ENCODE data around the gene TRIL.

DNA sequence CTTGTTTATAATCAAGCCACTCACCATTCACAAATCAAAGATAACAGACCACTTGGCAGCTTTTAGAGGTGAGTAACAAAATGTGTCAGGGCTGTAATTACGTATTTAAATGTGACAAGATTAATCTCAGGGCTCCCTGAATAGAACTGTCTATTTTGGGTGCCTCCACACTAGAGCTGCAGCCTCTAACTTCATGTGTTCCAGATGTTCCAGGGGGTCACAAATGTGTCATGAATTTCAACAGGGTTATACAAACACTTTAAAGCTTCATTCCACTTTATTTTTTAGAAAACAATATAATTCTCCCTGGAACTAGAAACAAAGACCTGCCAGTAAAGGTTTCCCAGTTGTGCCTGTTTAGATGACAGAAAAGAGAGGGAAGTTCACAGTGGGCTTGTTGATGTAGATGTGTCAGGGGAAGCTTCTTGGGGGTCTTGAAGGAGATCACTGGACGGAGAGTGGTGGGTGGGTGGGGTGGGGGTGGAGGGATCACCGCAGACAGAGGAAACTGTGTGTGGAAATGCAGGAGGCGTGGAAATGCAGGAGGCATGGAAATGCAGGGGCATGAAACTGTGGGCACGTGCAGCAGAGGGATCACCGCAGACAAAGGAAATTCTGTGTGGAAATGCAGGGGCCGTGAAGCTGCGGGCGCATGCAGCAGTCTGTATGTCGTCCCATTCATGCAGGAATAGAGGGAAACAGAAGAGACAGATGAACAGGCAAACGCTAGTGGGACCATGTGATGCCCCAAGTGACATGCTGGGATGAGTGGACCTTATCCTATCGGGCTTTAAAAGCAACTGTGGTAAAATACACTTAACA lies 42.0 kb upstream of the TRIL start:
- TF ChIP-seq, protein P1, sequence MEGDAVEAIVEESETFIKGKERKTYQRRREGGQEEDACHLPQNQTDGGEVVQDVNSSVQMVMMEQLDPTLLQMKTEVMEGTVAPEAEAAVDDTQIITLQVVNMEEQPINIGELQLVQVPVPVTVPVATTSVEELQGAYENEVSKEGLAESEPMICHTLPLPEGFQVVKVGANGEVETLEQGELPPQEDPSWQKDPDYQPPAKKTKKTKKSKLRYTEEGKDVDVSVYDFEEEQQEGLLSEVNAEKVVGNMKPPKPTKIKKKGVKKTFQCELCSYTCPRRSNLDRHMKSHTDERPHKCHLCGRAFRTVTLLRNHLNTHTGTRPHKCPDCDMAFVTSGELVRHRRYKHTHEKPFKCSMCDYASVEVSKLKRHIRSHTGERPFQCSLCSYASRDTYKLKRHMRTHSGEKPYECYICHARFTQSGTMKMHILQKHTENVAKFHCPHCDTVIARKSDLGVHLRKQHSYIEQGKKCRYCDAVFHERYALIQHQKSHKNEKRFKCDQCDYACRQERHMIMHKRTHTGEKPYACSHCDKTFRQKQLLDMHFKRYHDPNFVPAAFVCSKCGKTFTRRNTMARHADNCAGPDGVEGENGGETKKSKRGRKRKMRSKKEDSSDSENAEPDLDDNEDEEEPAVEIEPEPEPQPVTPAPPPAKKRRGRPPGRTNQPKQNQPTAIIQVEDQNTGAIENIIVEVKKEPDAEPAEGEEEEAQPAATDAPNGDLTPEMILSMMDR (IDR thresholded peaks at IDR 0.05; ENCODE audit: insufficient read depth, low read length), result no peak
- TF ChIP-seq POLR2AphosphoS5 (IDR thresholded peaks at IDR 0.05; ENCODE audit: low read depth), result no peak
- no peak for TF ChIP-seq GABPA (IDR thresholded peaks at IDR 0.05; ENCODE audit: low read depth)

Measured in HL-60 (cell line).